ENCODE measurements around the gene UGT1A10.

UGT1A10 gene

GRCh38 chr2:233822101-233822771 lies 186.0 kb downstream of the UGT1A10 start:
- in situ Hi-C loops (cut with HindIII; ENCODE audit: low pct_unique_long_range_greater_than_20kb, low sequenced_read_pairs), result no loop called here
- DNase-seq (ENCODE audit: low read depth in 1 of 2, low spot score in 1 of 2), result no peak
- TF ChIP-seq JUND (IDR thresholded peaks at IDR 0.05; ENCODE audit: low read depth), result no peak
